GM18508 (cell line): ENCODE results near the gene URB2.
"Not testable (repeated sequence)": the region's sequence is repeated elsewhere in the genome, so short reads cannot be mapped to it uniquely, and the experiment has no call there.

Experiments used
- ATAC-seq: cut with Tn5 transposase; IDR thresholded peaks from one replicate; pipeline ENCODE4 v1.9.1; 2021; ENCODE audit warnings: moderate number of reproducible peaks; ENCODE audit not compliant: insufficient read depth, unreplicated experiment

The URB2 gene

DNA sequence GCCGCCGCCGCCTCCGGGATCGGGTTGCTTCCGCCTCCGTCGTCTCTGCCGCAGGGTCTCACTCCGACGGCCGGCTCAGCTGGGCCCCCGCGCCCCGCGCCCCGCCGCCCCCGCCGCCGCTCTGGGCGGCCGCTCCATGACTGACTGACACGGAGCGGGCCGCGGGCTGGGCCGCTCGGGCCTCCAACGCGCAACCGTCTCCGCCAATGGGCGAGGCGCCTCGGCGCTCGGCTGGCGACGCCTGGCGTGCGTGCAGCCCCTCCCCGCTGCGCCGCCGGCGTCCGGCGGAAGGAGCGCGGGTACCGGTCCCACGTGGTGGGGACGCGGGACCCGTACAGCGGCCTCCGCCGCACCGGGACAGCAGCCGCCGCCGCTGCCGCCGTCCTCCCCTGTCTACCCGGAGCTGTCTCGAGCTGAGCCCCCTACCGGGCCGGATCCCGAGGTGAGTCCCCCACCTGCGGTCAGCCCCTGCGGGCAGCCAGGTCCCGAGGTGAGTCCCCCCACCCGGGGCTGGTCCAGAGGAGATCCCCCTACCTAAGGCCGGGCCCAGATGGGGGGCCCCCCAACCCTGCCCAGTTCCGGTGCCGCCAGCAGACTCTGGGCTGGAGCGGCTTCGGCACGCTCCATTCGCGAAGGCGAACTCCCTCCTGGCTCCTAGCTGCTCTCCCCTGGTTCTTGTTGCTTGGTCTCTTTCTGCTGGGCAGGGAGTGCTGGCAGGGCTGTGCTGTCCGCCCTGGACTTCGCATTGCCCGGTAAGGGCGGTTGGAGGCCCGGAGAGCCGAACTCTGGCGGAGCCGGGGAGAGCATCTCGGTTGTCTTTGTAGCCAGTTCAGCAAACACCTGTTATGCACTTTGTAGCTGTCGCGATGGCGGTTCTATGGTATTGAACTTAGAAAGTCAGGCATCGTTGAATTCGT, at the start of gene URB2, which contains the start of gene TAF5L:
TSS of gene URB2 (plus strand) at position 333 of the 917 bp plus-strand sequence. CDS start 1,387 bp downstream, outside the sequence.
TSS of gene TAF5L (minus strand) at position 208 of the 917 bp plus-strand sequence. CDS start 11,640 bp downstream, outside the sequence.
- peak; percentile 42 for ATAC-seq

DNA sequence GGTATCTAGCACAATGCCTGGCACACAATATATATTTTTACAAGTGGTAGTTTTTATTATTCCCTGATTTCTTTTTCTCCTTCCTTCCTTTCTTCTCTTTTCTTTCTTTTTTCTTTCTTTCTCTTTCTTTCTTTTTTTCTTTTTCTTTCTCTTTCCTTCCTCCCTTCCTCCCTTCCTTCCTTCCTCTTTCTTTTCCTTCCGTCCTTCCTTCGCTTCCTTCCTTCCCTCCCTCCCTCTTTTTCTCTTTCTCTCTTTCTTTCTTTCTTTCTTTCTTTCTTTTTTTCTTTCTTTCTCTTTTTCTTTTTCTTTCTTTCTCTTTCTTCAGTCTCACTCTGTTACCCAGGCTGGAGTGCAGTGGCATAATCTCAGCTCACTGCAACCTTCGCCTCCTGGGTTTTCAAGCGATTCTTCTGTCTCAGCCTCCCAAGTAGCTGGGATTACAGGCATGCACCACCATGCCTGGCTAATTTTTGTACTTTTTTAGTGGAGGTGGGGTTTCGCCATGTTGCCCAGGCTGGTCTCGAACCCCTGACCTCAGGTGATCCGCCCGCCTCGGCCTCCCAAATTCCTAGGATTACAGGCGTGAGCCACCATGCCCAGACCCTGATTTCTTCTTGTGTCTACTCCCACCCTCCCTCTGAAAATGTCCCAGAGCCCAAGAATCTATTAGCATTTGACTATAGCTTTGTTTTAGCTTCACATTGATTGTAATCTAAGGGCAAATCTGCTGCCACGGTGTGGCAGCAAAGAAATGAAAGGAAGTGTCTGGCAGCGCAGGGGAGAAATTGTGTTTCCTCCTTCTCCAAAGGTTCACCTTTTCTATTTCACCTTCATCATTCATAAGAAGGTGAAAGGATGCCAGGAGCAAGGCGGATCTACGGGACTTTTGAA, 47.6 kb upstream of the URB2 start:
- ATAC-seq = no peak

DNA sequence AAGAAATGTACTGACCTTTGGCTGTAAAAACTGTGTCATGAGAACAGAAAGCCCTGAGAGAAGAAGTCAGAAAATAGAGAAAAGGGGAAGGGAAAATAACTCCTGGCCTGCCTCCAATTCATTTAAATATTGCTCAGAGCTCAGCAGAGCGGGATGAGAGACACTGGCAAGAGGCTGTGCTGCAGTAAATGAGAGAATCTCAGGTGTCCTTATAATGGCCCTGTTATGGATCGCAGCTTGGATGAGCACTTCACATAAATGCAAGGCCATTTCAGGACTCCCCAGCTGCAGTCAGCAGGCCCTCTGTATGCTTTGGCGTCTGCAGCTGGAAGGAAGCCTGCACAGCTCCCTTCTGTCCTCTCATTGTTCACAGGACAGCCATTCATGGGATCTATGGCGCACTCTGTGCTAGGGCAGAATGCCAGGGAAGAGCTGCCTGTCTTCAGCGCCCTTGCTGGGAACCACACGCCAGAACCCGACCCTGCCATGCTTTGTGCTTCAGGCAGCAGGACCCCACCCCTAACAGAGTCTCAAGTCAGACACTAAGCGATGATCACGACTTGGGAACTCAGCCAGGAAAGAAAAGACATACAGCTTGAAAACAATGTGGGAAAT, 46.9 kb upstream of the URB2 start:
- ATAC-seq = no peak

DNA sequence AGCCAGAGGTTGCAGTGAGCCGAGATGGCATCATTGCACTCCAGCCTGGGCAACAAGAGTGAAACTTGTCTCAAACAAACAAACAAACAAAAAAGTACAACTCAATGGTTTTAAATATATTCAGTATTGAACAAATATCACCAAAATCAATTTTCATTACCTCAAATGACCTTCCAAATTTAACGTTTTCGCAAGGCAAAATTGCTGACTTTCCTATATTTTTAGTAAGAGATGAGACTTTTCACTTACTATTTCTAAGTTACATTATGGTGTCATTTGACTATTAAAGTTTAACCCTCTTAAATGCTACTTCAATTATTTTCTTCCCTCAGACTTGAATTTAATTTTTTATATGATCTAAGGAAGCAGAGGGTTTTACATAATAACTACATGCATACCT, 44.6 kb upstream of the URB2 start:
- no peak for ATAC-seq

DNA sequence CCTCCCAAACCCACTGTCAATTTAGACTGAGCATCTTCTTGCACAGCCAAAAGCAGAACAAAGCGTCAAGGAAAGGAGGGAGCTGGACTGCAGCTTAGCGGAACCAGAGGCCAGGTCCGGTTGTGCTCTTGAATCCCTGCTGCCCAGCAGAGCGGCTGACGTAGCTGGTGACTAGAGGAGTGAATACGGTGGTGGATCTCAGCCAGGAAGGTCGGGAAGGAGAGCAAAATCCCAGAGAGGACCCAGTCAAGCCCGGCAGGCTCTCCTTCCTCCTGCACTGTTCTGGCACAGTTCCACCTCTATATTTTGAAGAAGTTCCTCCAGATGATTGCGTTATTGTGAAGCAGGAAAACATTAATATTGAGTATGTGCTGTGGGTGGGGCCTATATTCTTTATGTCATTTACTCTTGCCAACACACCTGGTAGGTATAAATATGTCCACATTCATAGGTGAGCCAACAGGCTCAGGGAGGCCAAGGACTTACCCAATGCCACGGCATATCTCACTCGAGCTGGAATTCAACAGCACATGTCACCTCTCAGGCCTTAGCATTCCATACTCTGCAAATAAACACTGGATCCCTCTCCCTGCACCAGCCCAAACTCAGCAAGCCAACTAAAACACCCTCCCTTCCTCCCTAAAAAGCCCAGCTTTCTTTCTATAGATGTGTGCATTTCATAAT, 43.9 kb upstream of the URB2 start:
- no peak for ATAC-seq

DNA sequence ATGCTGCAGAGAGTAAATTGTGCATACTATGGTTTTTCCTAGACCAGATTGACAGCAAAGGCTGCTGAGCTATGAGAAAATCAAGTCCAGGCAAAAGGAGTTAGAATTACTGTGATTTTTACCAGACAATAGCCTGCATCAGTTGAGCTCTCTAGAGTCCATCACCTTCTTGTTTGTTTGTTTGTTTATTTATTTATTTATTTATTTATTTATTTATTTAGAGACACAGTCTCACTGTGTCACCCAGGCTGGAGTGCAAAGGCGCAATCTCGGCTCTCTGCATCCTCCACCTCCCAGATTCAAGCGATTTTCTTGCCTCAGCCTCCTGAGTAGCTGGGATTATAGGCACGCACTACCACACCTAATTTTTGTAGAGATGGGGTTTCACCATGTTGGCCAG, 43.3 kb upstream of the URB2 start:
- ATAC-seq = no peak

DNA sequence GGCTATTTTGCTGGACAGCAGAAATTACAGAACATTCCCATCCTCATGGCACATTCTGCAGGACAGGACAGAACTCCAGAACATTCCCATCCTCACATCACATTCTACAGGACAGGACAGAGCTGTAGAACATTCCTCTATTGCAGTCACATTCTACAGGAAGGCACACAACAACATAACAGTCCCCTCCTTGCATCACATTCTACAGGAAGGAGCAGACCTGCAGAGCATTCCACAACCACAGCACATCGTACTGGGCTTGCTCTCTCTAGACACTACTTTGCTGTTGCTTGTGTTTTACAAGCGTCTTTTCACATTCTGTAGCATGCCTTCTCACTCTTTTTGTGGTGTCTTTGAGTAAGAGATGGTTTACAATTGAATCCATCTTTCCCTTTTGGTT, 40.7 kb upstream of the URB2 start:
- ATAC-seq = no peak

DNA sequence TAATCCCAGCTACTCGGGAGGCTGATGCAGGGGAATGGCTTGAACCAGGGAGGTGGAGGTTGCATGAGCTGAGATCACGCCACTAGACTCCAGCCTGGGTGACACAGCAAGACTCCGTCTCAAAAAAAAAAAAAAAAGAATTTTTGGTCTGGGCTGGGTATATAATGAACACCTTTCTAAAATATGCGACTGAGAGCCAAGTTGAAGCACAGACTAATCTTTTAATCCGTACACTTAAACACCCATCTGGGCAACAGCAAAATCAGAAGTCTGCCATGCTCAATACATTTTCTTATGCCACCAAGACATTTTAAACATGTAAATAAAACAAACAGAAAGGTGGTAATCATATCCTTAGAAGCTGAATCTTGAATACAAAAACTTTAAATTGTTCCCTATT, 35.9 kb upstream of the URB2 start:
- ATAC-seq = no peak

DNA sequence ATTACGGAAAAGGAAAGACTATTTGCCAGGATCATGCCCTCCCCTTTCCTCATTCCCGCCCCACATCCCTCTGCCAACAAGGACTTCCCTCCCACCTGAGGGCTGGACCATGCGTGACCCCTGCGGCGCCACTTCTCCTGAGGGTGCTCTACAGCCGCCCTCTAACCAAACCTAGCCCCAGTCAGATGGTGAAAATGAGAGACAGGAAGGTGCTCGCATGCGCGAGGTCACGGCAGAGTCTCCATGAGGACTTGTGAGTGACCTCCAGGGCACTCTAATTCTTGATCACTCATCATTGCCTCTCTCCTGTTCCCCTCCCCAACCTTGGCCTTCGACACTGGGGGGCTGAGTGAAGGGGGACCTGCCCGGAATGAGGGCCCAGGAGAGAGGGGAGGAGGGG, 32.2 kb upstream of the URB2 start:
- no peak for ATAC-seq

DNA sequence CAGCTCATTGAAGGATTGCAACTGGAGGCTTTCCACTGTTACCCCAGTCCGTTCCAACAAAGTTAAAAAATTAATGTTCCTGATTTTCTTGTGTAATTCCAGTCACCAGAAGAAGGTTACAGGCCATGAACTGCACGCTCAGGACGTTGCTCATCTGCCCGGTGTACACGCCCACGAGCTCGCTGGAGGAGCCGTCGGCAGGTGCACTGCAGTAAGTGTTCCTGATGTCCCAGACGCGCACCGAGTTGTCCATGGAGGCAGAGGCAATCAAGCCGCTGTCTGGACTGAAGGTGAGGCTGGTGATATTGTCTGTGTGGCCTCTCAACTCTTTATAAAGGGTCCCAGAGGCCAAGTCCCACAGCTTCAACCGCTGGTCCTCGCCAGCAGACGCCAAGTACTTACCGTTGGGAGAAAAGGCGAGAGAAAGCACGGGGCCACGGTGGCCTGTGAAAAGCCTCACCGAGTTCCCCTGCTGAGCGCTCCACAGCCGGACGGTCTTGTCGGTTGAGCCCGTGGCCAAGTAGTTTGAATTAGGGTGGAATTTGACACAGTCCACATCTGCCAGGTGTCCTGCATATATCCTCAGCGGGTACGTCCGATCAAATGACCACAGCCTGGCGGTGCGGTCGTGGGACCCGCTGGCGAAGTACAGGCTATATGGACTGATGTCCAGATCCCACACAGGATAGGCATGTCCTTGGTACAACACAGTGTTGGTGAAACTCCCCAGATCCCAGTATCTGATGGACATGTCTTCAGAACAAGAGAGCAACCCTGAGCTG, 31.6 kb upstream of the URB2 start:
- no peak for ATAC-seq

DNA sequence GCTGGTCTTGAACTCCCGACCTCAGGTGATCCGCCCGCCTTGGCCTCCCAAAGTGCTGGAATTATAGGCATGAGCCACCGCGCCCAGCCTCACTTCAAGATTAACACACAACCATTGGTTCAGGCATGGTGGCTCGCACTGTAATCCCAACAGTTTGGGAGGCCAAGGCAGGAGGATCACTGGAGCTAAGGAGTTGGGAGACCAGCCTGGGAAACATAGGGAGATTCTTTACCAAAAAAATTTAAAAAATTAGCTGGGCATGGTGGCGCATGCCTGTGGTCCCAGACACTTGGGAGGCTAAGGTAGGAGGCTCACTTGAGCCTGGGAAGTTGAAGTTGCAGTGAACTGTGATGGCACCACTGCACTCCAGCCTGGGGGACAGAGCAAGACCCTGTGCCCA, 30.2 kb upstream of the URB2 start:
- ATAC-seq = not testable (repeated sequence)

DNA sequence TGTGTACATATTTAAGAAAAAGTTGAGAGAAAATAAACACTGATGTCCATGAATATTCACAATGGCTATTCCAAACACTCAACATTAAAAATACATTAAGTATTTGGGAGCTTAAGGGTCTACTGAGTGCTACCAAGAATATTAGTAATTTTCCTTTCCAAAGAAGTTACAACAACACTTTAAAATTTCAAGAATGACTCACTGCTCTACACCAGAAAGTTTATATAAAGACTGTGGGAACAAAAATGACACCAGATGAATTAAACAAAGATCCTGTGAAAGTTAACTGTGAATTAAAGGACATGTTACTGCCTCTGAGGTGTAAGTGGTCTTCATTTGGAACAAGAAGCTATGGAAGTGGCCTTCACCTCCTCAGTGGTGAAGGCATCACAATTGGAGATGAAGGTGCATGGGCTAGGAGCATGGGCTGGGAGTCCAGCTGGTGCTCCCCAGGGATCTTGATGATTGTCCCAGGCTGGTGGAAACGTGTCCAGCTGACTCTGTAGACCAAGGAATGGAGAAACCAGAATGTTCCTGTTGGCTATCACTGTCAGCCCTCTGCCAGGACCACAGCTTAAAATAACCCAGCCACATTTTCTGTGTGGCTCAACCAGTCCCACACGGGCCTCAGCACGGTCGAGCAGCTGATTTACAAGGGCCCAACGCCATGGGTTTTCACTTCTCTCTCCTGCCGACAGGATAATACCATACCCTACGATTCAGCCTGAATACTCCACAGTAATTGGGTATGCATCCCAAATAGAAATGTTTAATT, 28.9 kb upstream of the URB2 start:
- no peak for ATAC-seq

DNA sequence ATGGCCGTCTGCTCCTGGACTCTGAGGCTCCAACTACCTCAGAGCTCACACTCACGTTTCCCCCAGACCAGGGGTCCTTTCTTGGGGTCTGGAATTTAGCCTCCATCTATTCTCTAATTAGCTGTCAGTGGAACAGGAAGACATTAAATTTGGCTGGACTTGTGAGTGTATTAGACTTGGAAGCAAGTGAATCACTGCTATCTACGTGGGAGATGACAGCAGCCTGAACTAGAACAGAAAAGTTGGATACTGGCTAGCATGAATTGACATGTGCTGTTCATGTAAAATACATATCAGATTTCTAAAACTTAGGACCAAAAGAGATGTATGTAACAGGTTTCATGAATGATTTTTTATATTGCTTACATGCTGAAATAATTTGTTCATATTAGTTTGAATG, 28.2 kb upstream of the URB2 start:
- no peak for ATAC-seq

DNA sequence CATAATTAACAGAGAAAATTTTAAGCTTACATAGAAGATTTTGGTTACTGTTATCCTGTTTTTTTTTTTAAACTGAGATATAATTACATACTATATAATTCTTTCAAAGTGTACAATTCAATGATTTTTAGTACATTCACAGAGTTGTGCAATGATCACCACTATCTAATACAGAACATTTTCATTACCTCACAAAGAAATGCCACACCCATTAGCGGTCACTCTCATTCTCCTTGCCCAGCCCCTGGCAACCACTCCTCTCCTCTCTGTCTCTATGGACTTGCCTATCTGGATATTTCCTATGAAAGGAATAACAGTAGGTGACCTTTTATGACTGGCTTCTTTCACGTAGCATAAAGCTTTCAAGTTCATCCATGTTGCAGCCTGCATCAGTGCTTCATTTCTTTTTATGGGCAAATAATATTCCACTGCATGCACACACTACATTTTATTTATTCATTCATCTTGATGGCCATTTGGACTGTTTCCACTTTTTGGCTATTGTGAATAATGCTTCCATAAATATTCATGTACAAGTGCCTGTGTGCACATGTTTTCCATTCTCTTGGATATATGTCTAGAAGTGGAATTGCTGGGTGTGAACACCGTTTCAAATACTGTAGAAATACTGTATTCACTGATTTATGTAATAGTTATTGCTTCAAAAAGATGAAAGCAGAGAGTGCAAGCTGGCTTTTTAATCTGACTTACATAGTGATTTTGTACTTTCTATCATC, 26.7 kb upstream of the URB2 start:
- no peak for ATAC-seq

DNA sequence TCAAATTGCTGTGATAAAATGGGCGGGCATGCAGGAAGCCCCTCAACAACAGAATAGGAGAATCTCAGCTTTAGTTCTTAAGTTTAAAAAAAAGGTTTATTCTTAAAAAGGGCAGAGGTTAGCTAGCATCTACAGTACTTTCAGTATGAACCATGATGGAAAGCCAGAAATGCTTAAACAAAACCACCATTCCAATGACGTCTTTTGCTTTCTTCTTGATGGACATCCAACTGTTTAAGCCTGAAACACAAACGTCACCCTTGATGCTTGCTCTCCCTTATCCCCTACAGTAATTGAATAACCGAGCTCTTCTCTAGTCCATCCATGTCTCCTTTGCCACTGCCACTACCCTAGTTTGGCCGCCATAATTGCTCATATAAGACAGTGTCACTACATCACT, 25.8 kb upstream of the URB2 start:
- no peak for ATAC-seq

DNA sequence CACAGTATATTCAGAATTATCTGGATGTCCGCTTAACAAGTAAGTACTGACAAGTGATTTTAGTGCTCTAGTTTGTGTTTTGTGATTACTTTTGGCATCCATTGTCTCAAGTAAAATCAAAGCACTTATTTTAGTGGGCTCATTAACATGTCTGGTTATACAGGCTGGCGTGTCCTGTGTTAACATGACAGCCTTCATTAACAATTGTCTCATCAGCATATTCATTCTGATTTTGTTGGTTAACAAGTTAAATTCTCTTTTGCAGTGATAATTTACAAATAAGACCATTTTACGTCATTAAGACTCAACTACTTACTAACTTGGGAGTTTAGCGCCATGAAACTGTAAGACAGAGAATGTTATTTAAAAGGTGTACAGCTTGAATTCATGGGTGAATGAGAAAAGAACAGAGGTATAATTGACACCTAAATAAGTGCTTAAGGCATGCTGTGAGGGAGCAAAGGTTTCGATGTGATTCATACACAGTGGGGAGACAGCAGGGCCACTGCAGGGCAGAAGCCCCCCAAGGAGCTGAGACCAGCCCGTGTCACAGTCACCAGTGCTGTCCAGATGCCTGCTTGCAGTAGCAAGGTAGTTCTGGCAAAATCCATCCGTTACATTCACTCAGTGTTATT, 22.6 kb upstream of the URB2 start:
- ATAC-seq = no peak

DNA sequence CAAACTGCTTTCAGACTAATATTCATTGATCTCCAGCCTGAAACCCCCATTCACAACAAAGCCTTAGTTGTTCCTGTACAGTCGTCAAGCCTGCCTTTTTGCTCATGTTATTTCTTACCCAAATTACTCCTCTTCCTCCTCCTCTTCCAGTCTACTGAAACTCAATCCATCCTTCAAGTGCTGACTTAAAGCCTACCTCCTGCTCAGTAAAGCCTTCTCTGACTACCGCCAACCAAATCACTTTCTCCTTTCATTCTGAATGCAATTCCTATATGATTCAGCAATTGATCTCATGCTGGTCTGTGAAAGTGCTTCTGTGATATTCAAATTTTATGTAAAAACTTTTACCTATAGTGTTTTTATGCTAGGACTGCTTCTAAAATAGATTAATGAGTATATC, 18.7 kb upstream of the URB2 start:
- no peak for ATAC-seq

DNA sequence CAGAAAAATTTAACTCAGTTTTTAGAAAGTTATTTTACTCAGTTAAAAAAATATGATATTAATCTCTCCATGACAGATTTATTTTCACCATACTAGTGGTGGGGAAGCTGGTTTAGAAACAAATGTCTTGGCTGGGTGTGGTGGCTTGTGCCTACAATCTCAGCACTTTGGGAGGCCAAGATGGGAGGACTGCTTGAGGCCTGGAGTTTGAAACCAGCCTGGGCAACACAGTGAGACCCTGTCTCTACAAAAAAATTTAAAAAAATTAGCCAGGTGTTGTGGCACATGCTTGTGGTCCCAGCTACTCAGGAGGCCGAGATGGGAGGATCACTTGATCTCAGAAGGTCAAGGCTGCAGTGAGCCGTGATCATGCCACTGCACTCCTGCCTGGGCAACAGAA, 17.5 kb upstream of the URB2 start:
- ATAC-seq = no peak
